Measurements from ENCODE around the gene HAX1. TPM values are rescaled to one million over a fixed set of nuclear protein-coding genes. Genes with fewer than 3 reads are reported as not detected.

HAX1 gene
- total RNA-seq, 1 experiment from 2014 or later: 80.4 TPM

- Histone ChIP-seq H3K9ac (ENCODE audit: extremely low read depth, insufficient read length, low read length) (no peak overlapping the region), H3K4me1 (ENCODE audit: insufficient read depth, low read length) (peaks cover 2% of the 10 kb centered on the region; the same call in 1 of the 2 replicates), H2BK20ac (ENCODE audit: low read depth, low read length, poor library complexity, severe bottlenecking) (no peak overlapping the region), H3K18ac (ENCODE audit: insufficient read length, low read depth, low read length) (no peak overlapping the region), H3K4ac (ENCODE audit: low read depth, low read length) (no peak overlapping the region), H2BK12ac (ENCODE audit: insufficient read length, low read depth, low read length) (no peak overlapping the region), H2BK120ac (ENCODE audit: low read depth, low read length, poor library complexity, severe bottlenecking) (no peak overlapping the region), H2BK15ac (ENCODE audit: low read depth, low read length) (no peak overlapping the region), H3K79me1 (ENCODE audit: insufficient read depth, low read depth, low read length, poor library complexity, severe bottlenecking) (peaks cover 10% of the 10 kb centered on the region), H2AFZ (ENCODE audit: low read length) (no peak overlapping the region), H3K56ac (ENCODE audit: insufficient read length, low read depth, low read length) (no peak overlapping the region), H3K23me2 (ENCODE audit: insufficient read length, low read depth, low read length, poor library complexity, severe bottlenecking) (peaks cover 14% of the 10 kb centered on the region), H4K91ac (ENCODE audit: insufficient read length, low read depth, low read length) (no peak overlapping the region), H3K79me2 (ENCODE audit: insufficient read depth, low read length) (peaks cover 46% of the 10 kb centered on the region), H2BK5ac (ENCODE audit: insufficient read length, low read length) (no peak overlapping the region), H3K9me3 (ENCODE audit: control insufficient read depth, low read depth, low read length) (no peaks in the 10 kb centered on the region), H3K27ac (ENCODE audit: insufficient read length, low read depth, low read length) (no peak overlapping the region), H4K8ac (replicated peaks; ENCODE audit: insufficient read length, low read depth, low read length) (no peak overlapping the region), H2AK5ac (ENCODE audit: insufficient read length, low read length) (no peak overlapping the region), H3K27me3 (ENCODE audit: insufficient read depth, low read length) (no peaks in the 10 kb centered on the region), H3K14ac (ENCODE audit: insufficient read depth, low read length) (no peak overlapping the region), H3K4me2 (ENCODE audit: insufficient read depth, insufficient read length, low read length) (no peak overlapping the region), H4K5ac (ENCODE audit: insufficient read length, low read depth, low read length) (no peak overlapping the region), H3T11ph (ENCODE audit: low read length) (no peak overlapping the region), H3K23ac (ENCODE audit: insufficient read length, low read depth, low read length) (no peak overlapping the region), H4K20me1 (ENCODE audit: control insufficient read depth, insufficient read depth, insufficient read length) (no peaks in the 10 kb centered on the region)
- Mint-ChIP-seq H3K36me3 (ENCODE audit: insufficient read depth in 1 of 3, low read depth in 3 of 3) (peaks cover 49 to 76% (median 62%) of the 10 kb centered on the region in 3 experiments), H3K9me3 (peaks cover 0 to 5% of the 10 kb centered on the region in 2 experiments; a peak in 1 of 5 replicates), H3K27ac (peak overlapping the region in 1 of 3 experiments; percentile 65; a peak in 2 of 7 replicates), H3K4me1 (peaks cover 32 to 36% of the 10 kb centered on the region in 2 experiments), H3K4me3 (peak overlapping the region; percentile 57 to 96; a peak in 4 of 5 replicates), H3K27me3 (ENCODE audit: low read depth) (no peaks in the 10 kb centered on the region)
- TF ChIP-seq, protein P1, sequence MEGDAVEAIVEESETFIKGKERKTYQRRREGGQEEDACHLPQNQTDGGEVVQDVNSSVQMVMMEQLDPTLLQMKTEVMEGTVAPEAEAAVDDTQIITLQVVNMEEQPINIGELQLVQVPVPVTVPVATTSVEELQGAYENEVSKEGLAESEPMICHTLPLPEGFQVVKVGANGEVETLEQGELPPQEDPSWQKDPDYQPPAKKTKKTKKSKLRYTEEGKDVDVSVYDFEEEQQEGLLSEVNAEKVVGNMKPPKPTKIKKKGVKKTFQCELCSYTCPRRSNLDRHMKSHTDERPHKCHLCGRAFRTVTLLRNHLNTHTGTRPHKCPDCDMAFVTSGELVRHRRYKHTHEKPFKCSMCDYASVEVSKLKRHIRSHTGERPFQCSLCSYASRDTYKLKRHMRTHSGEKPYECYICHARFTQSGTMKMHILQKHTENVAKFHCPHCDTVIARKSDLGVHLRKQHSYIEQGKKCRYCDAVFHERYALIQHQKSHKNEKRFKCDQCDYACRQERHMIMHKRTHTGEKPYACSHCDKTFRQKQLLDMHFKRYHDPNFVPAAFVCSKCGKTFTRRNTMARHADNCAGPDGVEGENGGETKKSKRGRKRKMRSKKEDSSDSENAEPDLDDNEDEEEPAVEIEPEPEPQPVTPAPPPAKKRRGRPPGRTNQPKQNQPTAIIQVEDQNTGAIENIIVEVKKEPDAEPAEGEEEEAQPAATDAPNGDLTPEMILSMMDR (conservative IDR thresholded peaks at IDR 0.05): no peak
- WGBS (ENCODE audit: extremely low coverage, insufficient read length, low lambda C conversion rate): no CpG with 5 or more reads among the region's 2 CpGs
- no peak for DNase-seq
These were observed 48.8 kb upstream of the HAX1 start for GRCh38 chr1:154223621-154224020.
